Esophagus (tissue), 2 donors: ENCODE data around the gene MAP1LC3B2. TPM values are rescaled to one million over a fixed set of nuclear protein-coding genes. Genes with fewer than 3 reads are reported as not detected.

ENCODE experiments used
- H3K27ac ChIP-seq, 2 donors: one replicate each; pipeline ENCODE4 v1.5.1; 2013; ENCODE audit warnings: low read depth in 2 of 2, mild to moderate bottlenecking in 2 of 2, inconsistent platforms in 1 of 2, low read length in 1 of 2, moderate library complexity in 1 of 2
- H3K27me3 ChIP-seq, 2 donors: one replicate each; pipeline ENCODE4 v1.6.1; 2013; ENCODE audit warnings: low read length in 2 of 2, control low read depth in 1 of 2, mild to moderate bottlenecking in 1 of 2; ENCODE audit not compliant: insufficient read depth in 2 of 2, control insufficient read depth in 1 of 2
- H3K36me3 ChIP-seq, 2 donors: one replicate each; pipeline ENCODE4 v1.6.1; 2013; ENCODE audit warnings: low read length in 1 of 2; ENCODE audit not compliant: control insufficient read depth in 2 of 2, insufficient read depth in 2 of 2
- H3K4me1 ChIP-seq, 2 donors: one replicate each; pipeline ENCODE4 v1.6.1; 2013; ENCODE audit warnings: low read length in 1 of 2; ENCODE audit not compliant: control insufficient read depth in 2 of 2, insufficient read depth in 2 of 2
- H3K4me3 ChIP-seq, 2 donors: one replicate each; pipeline ENCODE4 v1.5.1; 2013; ENCODE audit warnings: low read length in 2 of 2, mild to moderate bottlenecking in 2 of 2, low read depth in 1 of 2, moderate library complexity in 1 of 2
- H3K9me3 ChIP-seq, 2 donors: one replicate each; pipeline ENCODE4 v1.6.1; 2013; ENCODE audit warnings: mild to moderate bottlenecking in 2 of 2, low read depth in 1 of 2, low read length in 1 of 2, moderate library complexity in 1 of 2; ENCODE audit not compliant: control insufficient read depth in 2 of 2, insufficient read depth in 1 of 2
- WGBS, 2 donors: extraction: QIAGEN DNeasy Blood & Tissue Kit; methylation state at CpG; one replicate each; pipeline ENCODE4 v1.1.7; 2013; 5-methylcytosine and 5-hydroxymethylcytosine counted together
- polyA plus RNA-seq, 2 donors: library from polyadenylated mRNA; stranded (reverse); fragments of 200-250 nt; gene quantifications; one replicate each; pipeline ENCODE4 v1.2.3, GENCODE V29; 2013
- donor health status: healthy with polysubstance abuse.
- donor health status: Bipolar disorder and iron deficiency.

The MAP1LC3B2 gene
- polyA plus RNA-seq, 2 donors: 1.0 to 1.9 TPM

GRCh38 chr12:116606397-116606796 is 47.2 kb downstream of the MAP1LC3B2 start:
- no peaks in the 10 kb centered on the region for H3K9me3 ChIP-seq
- H3K27me3 ChIP-seq: no peaks in the 10 kb centered on the region
- H3K4me3 ChIP-seq: no peak overlapping the region
- H3K4me1 ChIP-seq: peaks cover 0 to 3% of the 10 kb centered on the region in 2 donors
- WGBS, 2 donors: 54 to 61% methylated on average over 4 of the region's 4 CpGs
- no peak overlapping the region for H3K27ac ChIP-seq
- no peaks in the 10 kb centered on the region for H3K36me3 ChIP-seq

GRCh38 chr12:116607039-116607438 is 47.9 kb downstream of the MAP1LC3B2 start:
- Histone ChIP-seq H3K4me3 (no peak overlapping the region), H3K27me3 (no peaks in the 10 kb centered on the region), H3K4me1 (no peaks in the 10 kb centered on the region), H3K36me3 (no peaks in the 10 kb centered on the region), H3K9me3 (no peaks in the 10 kb centered on the region), H3K27ac (no peak overlapping the region)
- WGBS, 2 donors: 90 to 91% methylated on average over 6 of the region's 6 CpGs

- Histone ChIP-seq H3K27ac (no peak overlapping the region), H3K9me3 (no peaks in the 10 kb centered on the region), H3K27me3 (no peaks in the 10 kb centered on the region), H3K4me1 (no peaks in the 10 kb centered on the region), H3K4me3 (no peak overlapping the region), H3K36me3 (no peaks in the 10 kb centered on the region)
- 79 to 87% methylated on average over 8 of the region's 8 CpGs for WGBS, 2 donors
Observed at GRCh38 chr12:116609319-116610114, 50.3 kb downstream of the MAP1LC3B2 start.

GRCh38 chr12:116610971-116611541 is 51.9 kb downstream of the MAP1LC3B2 start:
- Histone ChIP-seq H3K27me3 (no peaks in the 10 kb centered on the region), H3K9me3 (no peaks in the 10 kb centered on the region), H3K27ac (no peak overlapping the region), H3K36me3 (no peaks in the 10 kb centered on the region), H3K4me1 (no peaks in the 10 kb centered on the region), H3K4me3 (no peak overlapping the region)
- WGBS, 2 donors: 48 to 54% methylated on average over 11 of the region's 11 CpGs

- no peaks in the 10 kb centered on the region for H3K9me3 ChIP-seq
- whole genome bisulfite sequencing, 2 donors: 79 to 92% methylated on average over 6 of the region's 6 CpGs
- no peaks in the 10 kb centered on the region for H3K4me1 ChIP-seq
- H3K27me3 ChIP-seq: no peaks in the 10 kb centered on the region
- no peaks in the 10 kb centered on the region for H3K36me3 ChIP-seq
- no peak overlapping the region for H3K27ac ChIP-seq
- no peak overlapping the region for H3K4me3 ChIP-seq
Observed at GRCh38 chr12:116612436-116612835, 53.3 kb downstream of the MAP1LC3B2 start.

GRCh38 chr12:116613256-116613655 is 54.1 kb downstream of the MAP1LC3B2 start:
- Histone ChIP-seq H3K36me3 (no peaks in the 10 kb centered on the region), H3K4me3 (no peak overlapping the region), H3K9me3 (no peaks in the 10 kb centered on the region), H3K27me3 (no peaks in the 10 kb centered on the region), H3K27ac (peak overlapping the region in 1 of 2 donors; percentile 26), H3K4me1 (no peaks in the 10 kb centered on the region)
- 80 to 81% methylated on average over 8 of the region's 8 CpGs for WGBS, 2 donors

- no peaks in the 10 kb centered on the region for H3K4me1 ChIP-seq
- H3K36me3 ChIP-seq: no peaks in the 10 kb centered on the region
- WGBS, 2 donors: 83 to 85% methylated on average over 11 of the region's 11 CpGs
- H3K27ac ChIP-seq: no peak overlapping the region
- H3K4me3 ChIP-seq: no peak overlapping the region
- H3K9me3 ChIP-seq: no peaks in the 10 kb centered on the region
- no peaks in the 10 kb centered on the region for H3K27me3 ChIP-seq
Observed at GRCh38 chr12:116614194-116614915, 55.2 kb downstream of the MAP1LC3B2 start.

GRCh38 chr12:116615141-116615861 is 56.1 kb downstream of the MAP1LC3B2 start:
- Histone ChIP-seq H3K4me1 (no peaks in the 10 kb centered on the region), H3K36me3 (no peaks in the 10 kb centered on the region), H3K27me3 (no peaks in the 10 kb centered on the region), H3K27ac (no peak overlapping the region), H3K4me3 (no peak overlapping the region), H3K9me3 (no peaks in the 10 kb centered on the region)
- 62 to 71% methylated on average over 13 of the region's 13 CpGs for WGBS, 2 donors

- H3K36me3 ChIP-seq: no peaks in the 10 kb centered on the region
- no peaks in the 10 kb centered on the region for H3K4me1 ChIP-seq
- H3K27ac ChIP-seq: no peak overlapping the region
- H3K9me3 ChIP-seq: no peaks in the 10 kb centered on the region
- H3K4me3 ChIP-seq: no peak overlapping the region
- WGBS, 2 donors: 74 to 86% methylated on average over 12 of the region's 12 CpGs
- H3K27me3 ChIP-seq: no peaks in the 10 kb centered on the region
Observed at GRCh38 chr12:116616536-116617248, 57.5 kb downstream of the MAP1LC3B2 start.
